NCI-H2171 treated with DMSO at 0.1 percent for 48 hours (cell line): ENCODE data around the gene ZFP62.
A peak's percentile ranks its signal among the peaks of the same experiment; 100 is the strongest.

Experiments used
- DNase-seq: peaks from one replicate; lab custom pipeline; 2025; lab: John Stamatoyannopoulos, UW

ZFP62 gene

GRCh38 chr5:180868960-180869359, 7.9 kb upstream of the ZFP62 start:
- peak; percentile 12 for DNase-seq

GRCh38 chr5:180866985-180867384, 5.9 kb upstream of the ZFP62 start:
- DNase-seq: no peak

- DNase-seq: peak; percentile 51
Observed at GRCh38 chr5:180865981-180866695, 5.1 kb upstream of the ZFP62 start.

GRCh38 chr5:180862645-180863044, 1.6 kb upstream of the ZFP62 start:
- no peak for DNase-seq

GRCh38 chr5:180860273-180860886, 696 bp downstream of the ZFP62 start:
- peak; percentile 76 for DNase-seq

- no peak for DNase-seq
Observed at GRCh38 chr5:180858586-180858985, 2.5 kb downstream of the ZFP62 start.

- no peak for DNase-seq
Observed at GRCh38 chr5:180853848-180854176, 7.3 kb downstream of the ZFP62 start.

- no peak for DNase-seq
Observed at GRCh38 chr5:180853121-180853847, 7.8 kb downstream of the ZFP62 start.

GRCh38 chr5:180852495-180852894, 8.6 kb downstream of the ZFP62 start:
- DNase-seq: no peak

GRCh38 chr5:180850434-180851078, 10.5 kb downstream of the ZFP62 start:
- DNase-seq: no peak

GRCh38 chr5:180849827-180850226, 11.2 kb downstream of the ZFP62 start:
- no peak for DNase-seq

- DNase-seq: no peak
Observed at GRCh38 chr5:180848878-180849277, 12.2 kb downstream of the ZFP62 start.

GRCh38 chr5:180848265-180848664, 12.8 kb downstream of the ZFP62 start:
- no peak for DNase-seq

- DNase-seq: no peak
Observed at GRCh38 chr5:180847026-180847425, 14.1 kb downstream of the ZFP62 start.

- no peak for DNase-seq
Observed at GRCh38 chr5:180844858-180845257, 16.2 kb downstream of the ZFP62 start.

- no peak for DNase-seq
Observed at GRCh38 chr5:180844432-180844831, 16.6 kb downstream of the ZFP62 start.

GRCh38 chr5:180839935-180840334, 21.1 kb downstream of the ZFP62 start:
- DNase-seq: no peak

GRCh38 chr5:180839227-180839626, 21.8 kb downstream of the ZFP62 start:
- no peak for DNase-seq

GRCh38 chr5:180837478-180837877, 23.6 kb downstream of the ZFP62 start:
- no peak for DNase-seq

GRCh38 chr5:180832638-180833068, 28.4 kb downstream of the ZFP62 start:
- no peak for DNase-seq

- DNase-seq: peak; percentile 38
Observed at GRCh38 chr5:180831139-180832093, 29.7 kb downstream of the ZFP62 start.
